Lung (tissue), 12 donors: ENCODE measurements around the gene FUT1. TPM values are rescaled to one million over a fixed set of nuclear protein-coding genes. Genes with fewer than 3 reads are reported as not detected.

Experiments used
- ATAC-seq: fragments of 200-7000 bp; cut with Tn5 transposase; one replicate; pipeline ENCODE4 v1.9.1; 2020; ENCODE audit warnings: moderate number of reproducible peaks; ENCODE audit not compliant: insufficient read depth, low FRiP score
- DNase-seq, 3 donors: peaks; one replicate each; pipeline ENCODE4 v3.0.0-alpha.2; 2013 to 2017
- H3K27ac ChIP-seq, 2 donors: one replicate each; pipeline ENCODE4 v1.5.1; 2013; ENCODE audit warnings: mild to moderate bottlenecking in 2 of 2, moderate library complexity in 2 of 2, control low read depth in 1 of 2, inconsistent platforms in 1 of 2, low read depth in 1 of 2, low read length in 1 of 2
- H3K27me3 ChIP-seq, 3 donors: one replicate each; pipeline ENCODE4 v1.5.1; 2013; ENCODE audit warnings: low read length in 2 of 3; ENCODE audit not compliant: control insufficient read depth in 3 of 3, insufficient read depth in 3 of 3
- H3K36me3 ChIP-seq, 4 donors: one replicate each; pipeline ENCODE4 v1.5.1; 2013; ENCODE audit warnings: low read length in 4 of 4, mild to moderate bottlenecking in 1 of 4, moderate library complexity in 1 of 4; ENCODE audit not compliant: control insufficient read depth in 4 of 4, insufficient read depth in 4 of 4
- H3K4me1 ChIP-seq, 5 donors: one replicate each; pipeline ENCODE4 v1.5.1; 2013; ENCODE audit warnings: low read length in 5 of 5, mild to moderate bottlenecking in 2 of 5, moderate library complexity in 1 of 5; ENCODE audit not compliant: control insufficient read depth in 5 of 5, insufficient read depth in 5 of 5
- H3K4me3 ChIP-seq: one replicate; pipeline ENCODE4 v1.5.1; 2013; ENCODE audit warnings: mild to moderate bottlenecking, control low read depth, moderate library complexity
- H3K9ac ChIP-seq, 2 donors: one replicate each; pipeline ENCODE4 v1.5.1; 2013; ENCODE audit warnings: low read length in 2 of 2, control low read depth in 1 of 2; ENCODE audit not compliant: insufficient read depth in 1 of 2
- H3K9me3 ChIP-seq, 4 donors: one replicate each; pipeline ENCODE4 v1.5.1; 2013; ENCODE audit warnings: low read length in 3 of 4, mild to moderate bottlenecking in 1 of 4, moderate library complexity in 1 of 4; ENCODE audit not compliant: control insufficient read depth in 4 of 4, insufficient read depth in 3 of 4
- WGBS, 2 donors: extraction: QIAGEN DNeasy Blood & Tissue Kit; methylation state at CpG; one replicate each; pipeline ENCODE4 v1.1.7; 2013; 5-methylcytosine and 5-hydroxymethylcytosine counted together
- polyA plus RNA-seq, 2 donors: library from polyadenylated mRNA; stranded (reverse); fragments of 200-250 nt; gene quantifications; one replicate each; pipeline ENCODE4 v1.2.1, GENCODE V29; 2013
- total RNA-seq, 2 donors: library from RNA; depleted of rRNA in 1 of 2; stranded (reverse); fragments of >200 nt in 1 of 2; gene quantifications; one replicate each; pipeline ENCODE4 v1.2.1, GENCODE V29; 2014 to 2021
- TF ChIP-seq, protein P1 (sequence below): IDR thresholded peaks from 2 replicates; pipeline ENCODE4 v1.5.1; 2012; ENCODE audit warnings: mild to moderate bottlenecking; ENCODE audit errors: control extremely low read depth, extremely low read depth
- donor health status: control.
- donor health status: control.
- donor health status: Bipolar disorder and iron deficiency.
- donor health status: healthy.
- donor health status: DM: yes; HTN: yes; CAD: no.

FUT1 gene
- total and polyA plus RNA-seq, 4 donors = 5.1 to 12.4 (median 7.1) TPM

- Histone ChIP-seq H3K9me3 (no peaks in the 10 kb centered on the region), H3K27ac (peak overlapping the region; percentile 8 to 42), H3K4me3 (no peak overlapping the region), H3K27me3 (peaks cover 0 to 2% (median 0%) of the 10 kb centered on the region in 3 donors), H3K4me1 (peaks cover 0 to 3% (median 0%) of the 10 kb centered on the region in 5 donors), H3K9ac (no peak overlapping the region), H3K36me3 (no peaks in the 10 kb centered on the region)
- 37 to 50% methylated on average over 16 of the region's 16 CpGs for WGBS, 2 donors
- ATAC-seq (no peak), DNase-seq (no peak)
- TF ChIP-seq, protein P1, sequence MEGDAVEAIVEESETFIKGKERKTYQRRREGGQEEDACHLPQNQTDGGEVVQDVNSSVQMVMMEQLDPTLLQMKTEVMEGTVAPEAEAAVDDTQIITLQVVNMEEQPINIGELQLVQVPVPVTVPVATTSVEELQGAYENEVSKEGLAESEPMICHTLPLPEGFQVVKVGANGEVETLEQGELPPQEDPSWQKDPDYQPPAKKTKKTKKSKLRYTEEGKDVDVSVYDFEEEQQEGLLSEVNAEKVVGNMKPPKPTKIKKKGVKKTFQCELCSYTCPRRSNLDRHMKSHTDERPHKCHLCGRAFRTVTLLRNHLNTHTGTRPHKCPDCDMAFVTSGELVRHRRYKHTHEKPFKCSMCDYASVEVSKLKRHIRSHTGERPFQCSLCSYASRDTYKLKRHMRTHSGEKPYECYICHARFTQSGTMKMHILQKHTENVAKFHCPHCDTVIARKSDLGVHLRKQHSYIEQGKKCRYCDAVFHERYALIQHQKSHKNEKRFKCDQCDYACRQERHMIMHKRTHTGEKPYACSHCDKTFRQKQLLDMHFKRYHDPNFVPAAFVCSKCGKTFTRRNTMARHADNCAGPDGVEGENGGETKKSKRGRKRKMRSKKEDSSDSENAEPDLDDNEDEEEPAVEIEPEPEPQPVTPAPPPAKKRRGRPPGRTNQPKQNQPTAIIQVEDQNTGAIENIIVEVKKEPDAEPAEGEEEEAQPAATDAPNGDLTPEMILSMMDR = no peak
Observed at GRCh38 chr19:48760504-48761205, 8.2 kb upstream of the FUT1 start.

- Histone ChIP-seq H3K4me3 (no peak overlapping the region), H3K27me3 (peaks cover 0 to 6% (median 0%) of the 10 kb centered on the region in 3 donors), H3K4me1 (peaks cover 0 to 9% (median 3%) of the 10 kb centered on the region in 5 donors), H3K27ac (no peak overlapping the region), H3K36me3 (no peaks in the 10 kb centered on the region), H3K9me3 (no peaks in the 10 kb centered on the region), H3K9ac (no peak overlapping the region)
- TF ChIP-seq, protein P1 = no peak
- ATAC-seq = no peak
- 86 to 88% methylated on average over 14 of the region's 14 CpGs for WGBS, 2 donors
- DNase-seq = no peak
Observed at GRCh38 chr19:48757741-48758144, 5.3 kb upstream of the FUT1 start.

- TF ChIP-seq, protein P1 = no peak
- Histone ChIP-seq H3K9ac (no peak overlapping the region), H3K36me3 (no peaks in the 10 kb centered on the region), H3K27ac (no peak overlapping the region), H3K4me3 (no peak overlapping the region), H3K27me3 (peaks cover 0 to 5% (median 2%) of the 10 kb centered on the region in 3 donors), H3K4me1 (peaks cover 0 to 15% (median 3%) of the 10 kb centered on the region in 5 donors), H3K9me3 (no peaks in the 10 kb centered on the region)
- DNase-seq (no peak), ATAC-seq (no peak)
- WGBS, 2 donors = 88 to 92% methylated on average over 12 of the region's 12 CpGs
Observed at GRCh38 chr19:48757089-48757675, 4.7 kb upstream of the FUT1 start.
